HepG2 (cell line): Measurements from ENCODE around the gene GALNT15. TPM values are rescaled to one million over a fixed set of nuclear protein-coding genes. Genes with fewer than 3 reads are reported as not detected.

Experiments used
- CEBPZ ChIP-seq: IDR thresholded peaks from 2 replicates; pipeline ENCODE4 v1.6.1; 2012; ENCODE audit warnings: low read length, improper control_type of control experiment
- CREB3 ChIP-seq: sonication (generic); formaldehyde crosslinking; IDR thresholded peaks from 2 replicates; pipeline ENCODE4 v1.5.0; 2020; ENCODE audit warnings: missing genetic modification reagents
- FOXP1 ChIP-seq, 2 experiments: fragments of 450-650 bp in 1 of 2; IDR thresholded peaks; 2 replicates each; pipeline ENCODE4 v1.6.1; 2017 to 2018; ENCODE audit warnings: antibody characterized with exemption in 1 of 2
- HOXD1 ChIP-seq: sonication (generic); formaldehyde crosslinking; IDR thresholded peaks from 2 replicates; pipeline ENCODE4 v1.5.0; 2020; ENCODE audit warnings: missing genetic modification reagents
- IKZF4 ChIP-seq: sonication (generic); formaldehyde crosslinking; IDR thresholded peaks from 2 replicates; pipeline ENCODE4 v1.5.1; 2020; ENCODE audit warnings: borderline replicate concordance, mild to moderate bottlenecking, low read depth, missing genetic modification reagents; ENCODE audit errors: not compliant biosample characterization
- IRF1 ChIP-seq: sonication (generic); formaldehyde crosslinking; IDR thresholded peaks from 2 replicates; pipeline ENCODE4 v1.4.0; 2020; ENCODE audit warnings: low read depth, mild to moderate bottlenecking, missing genetic modification reagents
- KLF6 ChIP-seq: IDR thresholded peaks from 2 replicates; pipeline ENCODE4 v1.8.0; 2016; ENCODE audit warnings: missing biosample characterization, missing genetic modification reagents
- NFIC ChIP-seq: IDR thresholded peaks from 2 replicates; pipeline ENCODE4 v1.6.1; 2012; ENCODE audit warnings: mild to moderate bottlenecking, low read length, inconsistent platforms
- PAF1 ChIP-seq: IDR thresholded peaks from 2 replicates; pipeline ENCODE4 v1.6.1; 2016; ENCODE audit warnings: missing genetic modification reagents, missing compliant biosample characterization
- RBFOX2 ChIP-seq: fragments of 200-400 bp; formaldehyde crosslinking; IDR thresholded peaks from 2 replicates; pipeline ENCODE4 v1.6.1; 2017; ENCODE audit warnings: low read depth, mild to moderate bottlenecking, low read length
- SMARCC2 ChIP-seq: fragments of 450-650 bp; IDR thresholded peaks from 2 replicates; pipeline ENCODE4 v1.6.1; 2017; ENCODE audit warnings: antibody characterized with exemption, mild to moderate bottlenecking
- SNAPC5 ChIP-seq: sonication (generic); formaldehyde crosslinking; IDR thresholded peaks from 2 replicates; pipeline ENCODE4 v1.8.1; 2023; ENCODE audit warnings: mild to moderate bottlenecking, missing genetic modification reagents, borderline replicate concordance
- SPEN ChIP-seq: sonication (generic); formaldehyde crosslinking; IDR thresholded peaks from 2 replicates; pipeline ENCODE4 v1.5.1; 2020; ENCODE audit warnings: low read depth, mild to moderate bottlenecking, missing genetic modification reagents
- SRSF4 ChIP-seq: fragments of 200-400 bp; formaldehyde crosslinking; IDR thresholded peaks from one replicate; pipeline ENCODE4 v1.6.1; 2018; ENCODE audit warnings: mild to moderate bottlenecking, low read depth, low read length, moderate library complexity; ENCODE audit not compliant: poor library complexity, severe bottlenecking
- TSC22D2 ChIP-seq: sonication (generic); formaldehyde crosslinking; IDR thresholded peaks from 2 replicates; pipeline ENCODE4 v1.5.1; 2020; ENCODE audit warnings: missing genetic modification reagents, mild to moderate bottlenecking, borderline replicate concordance
- ZBTB26 ChIP-seq: IDR thresholded peaks from 2 replicates; pipeline ENCODE4 v1.6.1; 2016; ENCODE audit warnings: missing compliant biosample characterization, missing genetic modification reagents, borderline replicate concordance
- ZFP36L2 ChIP-seq: sonication (generic); formaldehyde crosslinking; IDR thresholded peaks from 2 replicates; pipeline ENCODE4 v1.4.0; 2020; ENCODE audit warnings: missing genetic modification reagents
- ZFP41 ChIP-seq: sonication (generic); formaldehyde crosslinking; IDR thresholded peaks from 2 replicates; pipeline ENCODE4 v1.4.0; 2020; ENCODE audit warnings: mild to moderate bottlenecking, missing genetic modification reagents, borderline replicate concordance
- ZNF136 ChIP-seq: sonication (generic); formaldehyde crosslinking; IDR thresholded peaks from 2 replicates; pipeline ENCODE4 v1.8.1; 2022; ENCODE audit warnings: low read depth, mild to moderate bottlenecking, moderate library complexity, missing genetic modification reagents
- ZNF3 ChIP-seq: IDR thresholded peaks from 2 replicates; pipeline ENCODE4 v1.7.0; 2017; ENCODE audit warnings: inconsistent platforms
- ZNF607 ChIP-seq: sonication (generic); formaldehyde crosslinking; IDR thresholded peaks from 2 replicates; pipeline ENCODE4 v1.5.1; 2020; ENCODE audit warnings: missing genetic modification reagents, mild to moderate bottlenecking, borderline replicate concordance
- ZNF784 ChIP-seq: sonication (generic); formaldehyde crosslinking; IDR thresholded peaks from 2 replicates; pipeline ENCODE4 v1.5.1; 2020; ENCODE audit warnings: missing genetic modification reagents, mild to moderate bottlenecking, borderline replicate concordance
- polyA plus RNA-seq, 8 experiments: library from polyadenylated mRNA; depleted of rRNA in 3 of 8; stranded (reverse) in 7 of 8; unstranded in 1 of 8; fragments of >200 nt; fragmentation: Illumina TruSeq in 4 of 8; extraction: Trizol in 4 of 8; gene quantifications; 2 replicates each; pipeline versions ENCODE4 v1.2.1 to v1.2.3, GENCODE V29; 2011 to 2016; ENCODE audit warnings: low read depth in 4 of 8, missing spikeins in 1 of 8, mixed read lengths in 1 of 8; ENCODE audit not compliant: insufficient read depth in 1 of 8
- total RNA-seq, 5 experiments: library from RNA; depleted of rRNA; stranded (reverse); fragments of >200 nt; fragmentation: Illumina TruSeq; extraction: Trizol; gene quantifications; 2 replicates each; pipeline ENCODE4 v1.2.3, GENCODE V29; 2016; ENCODE audit warnings: low read depth in 1 of 5

The GALNT15 gene
- total and polyA plus RNA-seq, 2 of the 13 experiments (the other 11 are each of a cell fraction or from before 2014, with no cell fraction given): 0.02 to 0.04 TPM

GRCh38 chr3:16177962-16178627 is 3.6 kb downstream of the GALNT15 start (continued):
- TF ChIP-seq IRF1 (CRISPR knock-in tag) (no peak), SPEN (CRISPR knock-in tag) (0 out of 2 replicates have a peak, but pooled peaks have one; percentile 30), ZFP36L2 (CRISPR knock-in tag) (0 out of 2 replicates have a peak, but pooled peaks have one; percentile 58), HOXD1 (CRISPR knock-in tag) (no peak), RBFOX2 (no peak), CEBPZ (no peak), SNAPC5 (CRISPR knock-in tag) (no peak), SRSF4 (no peak), FOXP1 (IDR thresholded peaks at IDR 0.05) (no peak), FOXP1 (CRISPR knock-in tag; IDR thresholded peaks at IDR 0.05) (no peak), IKZF4 (CRISPR knock-in tag) (no peak), KLF6 (CRISPR knock-in tag) (no peak), ZNF3 (CRISPR knock-in tag) (no peak), TSC22D2 (CRISPR knock-in tag) (0 out of 2 replicates have a peak, but pooled peaks have one; percentile 52), ZNF136 (peak; percentile 73; the same call in 1 of the 2 replicates), PAF1 (CRISPR knock-in tag) (no peak), NFIC (no peak), SMARCC2 (no peak), CREB3 (CRISPR knock-in tag) (no peak), ZNF607 (CRISPR knock-in tag) (no peak), ZNF784 (CRISPR knock-in tag) (no peak), ZBTB26 (CRISPR knock-in tag) (0 out of 2 replicates have a peak, but pooled peaks have one; percentile 36), ZFP41 (CRISPR knock-in tag) (no peak)
